ENCODE measurements around the gene P3H2.
"Not testable (repeated sequence)": the region's sequence is repeated elsewhere in the genome, so short reads cannot be mapped to it uniquely, and the experiment has no call there.

P3H2 gene

GRCh38 chr3:190167936-190168680, 47.4 kb upstream of the P3H2 start:
- Histone ChIP-seq H3K4me3 (ENCODE audit: low read length, poor library complexity, severe bottlenecking) (no peak overlapping the region), H3K9me2 (replicated peaks; ENCODE audit: low read depth, low read length) (no peaks in the 10 kb centered on the region), H3K79me2 (ENCODE audit: insufficient read depth, low read length) (no peaks in the 10 kb centered on the region), H3K4me2 (ENCODE audit: low read depth, low read length, poor library complexity, severe bottlenecking) (no peak overlapping the region), H3K9ac (ENCODE audit: low read depth, low read length, poor library complexity, severe bottlenecking) (no peak overlapping the region), H2AFZ (ENCODE audit: low read length) (no peak overlapping the region), H3K27me3 (ENCODE audit: insufficient read depth, low read length, poor library complexity, severe bottlenecking) (no peaks in the 10 kb centered on the region), H4K20me1 (ENCODE audit: insufficient read depth, low read length, poor library complexity, severe bottlenecking) (no peaks in the 10 kb centered on the region), H3F3A (ENCODE audit: low read depth) (no peaks in the 10 kb centered on the region), H3K9me3 (ENCODE audit: insufficient read depth, low read depth, low read length) (no peaks in the 10 kb centered on the region), H3K4me1 (ENCODE audit: insufficient read depth, low read length, poor library complexity, severe bottlenecking) (no peaks in the 10 kb centered on the region), H3K36me3 (ENCODE audit: insufficient read depth, low read length) (no peaks in the 10 kb centered on the region)
- TF ChIP-seq EZH2phosphoT487 (IDR thresholded peaks at IDR 0.05; ENCODE audit: borderline replicate concordance) (no peak), CTCF (conservative IDR thresholded peaks at IDR 0.05; ENCODE audit: low read length) (no peak)

- no peaks in the 10 kb centered on the region for H3K79me2 ChIP-seq (ENCODE audit: insufficient read depth, low read length)
- H3F3A ChIP-seq (ENCODE audit: low read depth), result no peaks in the 10 kb centered on the region
- no peak overlapping the region for H3K9ac ChIP-seq (ENCODE audit: low read depth, low read length, poor library complexity, severe bottlenecking)
- H3K27me3 ChIP-seq (ENCODE audit: insufficient read depth, low read length, poor library complexity, severe bottlenecking), result no peaks in the 10 kb centered on the region
- no peak for TF ChIP-seq CTCF (conservative IDR thresholded peaks at IDR 0.05; ENCODE audit: low read length)
- TF ChIP-seq EZH2phosphoT487 (IDR thresholded peaks at IDR 0.05; ENCODE audit: borderline replicate concordance), result no peak
- H3K4me1 ChIP-seq (ENCODE audit: insufficient read depth, low read length, poor library complexity, severe bottlenecking), result no peaks in the 10 kb centered on the region
- H3K9me3 ChIP-seq (ENCODE audit: insufficient read depth, low read depth, low read length), result no peaks in the 10 kb centered on the region
- no peak overlapping the region for H3K4me2 ChIP-seq (ENCODE audit: low read depth, low read length, poor library complexity, severe bottlenecking)
- no peak overlapping the region for H2AFZ ChIP-seq (ENCODE audit: low read length)
- no peaks in the 10 kb centered on the region for H3K36me3 ChIP-seq (ENCODE audit: insufficient read depth, low read length)
- no peaks in the 10 kb centered on the region for H4K20me1 ChIP-seq (ENCODE audit: insufficient read depth, low read length, poor library complexity, severe bottlenecking)
- no peaks in the 10 kb centered on the region for H3K9me2 ChIP-seq (replicated peaks; ENCODE audit: low read depth, low read length)
- no peak overlapping the region for H3K4me3 ChIP-seq (ENCODE audit: low read length, poor library complexity, severe bottlenecking)
Measured at GRCh38 chr3:190166948-190167347, 46.3 kb upstream of the P3H2 start.

DNA sequence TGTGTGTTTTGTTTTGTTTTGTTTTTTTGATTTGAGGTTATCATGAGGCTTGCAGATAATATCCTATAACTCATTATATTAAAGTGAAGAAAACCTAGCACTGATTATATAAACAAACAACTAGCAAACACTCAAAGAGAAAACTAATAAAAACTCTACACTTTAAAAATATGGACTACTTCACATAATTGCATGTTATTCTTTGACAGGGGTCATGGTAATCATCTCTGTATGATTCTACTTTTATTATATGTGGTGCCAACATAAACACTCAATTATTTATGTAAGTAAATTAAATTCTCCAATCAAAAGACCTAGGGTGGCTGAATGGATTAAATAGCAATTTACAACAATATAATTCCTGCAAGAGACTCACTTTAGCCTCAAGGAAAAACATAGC, 44.6 kb upstream of the P3H2 start:
- Histone ChIP-seq H3K4me3 (ENCODE audit: low read length, poor library complexity, severe bottlenecking) (no peak overlapping the region), H3K9ac (ENCODE audit: low read depth, low read length, poor library complexity, severe bottlenecking) (no peak overlapping the region), H3K9me3 (ENCODE audit: insufficient read depth, low read depth, low read length) (no peaks in the 10 kb centered on the region), H3K4me2 (ENCODE audit: low read depth, low read length, poor library complexity, severe bottlenecking) (no peak overlapping the region), H2AFZ (ENCODE audit: low read length) (no peak overlapping the region), H3F3A (ENCODE audit: low read depth) (no peaks in the 10 kb centered on the region), H3K4me1 (ENCODE audit: insufficient read depth, low read length, poor library complexity, severe bottlenecking) (no peaks in the 10 kb centered on the region), H3K9me2 (replicated peaks; ENCODE audit: low read depth, low read length) (no peaks in the 10 kb centered on the region), H3K27me3 (ENCODE audit: insufficient read depth, low read length, poor library complexity, severe bottlenecking) (no peaks in the 10 kb centered on the region), H4K20me1 (ENCODE audit: insufficient read depth, low read length, poor library complexity, severe bottlenecking) (no peaks in the 10 kb centered on the region), H3K36me3 (ENCODE audit: insufficient read depth, low read length) (no peaks in the 10 kb centered on the region), H3K79me2 (ENCODE audit: insufficient read depth, low read length) (no peaks in the 10 kb centered on the region)
- TF ChIP-seq CTCF (conservative IDR thresholded peaks at IDR 0.05; ENCODE audit: low read length) (no peak), EZH2phosphoT487 (IDR thresholded peaks at IDR 0.05; ENCODE audit: borderline replicate concordance) (no peak)

DNA sequence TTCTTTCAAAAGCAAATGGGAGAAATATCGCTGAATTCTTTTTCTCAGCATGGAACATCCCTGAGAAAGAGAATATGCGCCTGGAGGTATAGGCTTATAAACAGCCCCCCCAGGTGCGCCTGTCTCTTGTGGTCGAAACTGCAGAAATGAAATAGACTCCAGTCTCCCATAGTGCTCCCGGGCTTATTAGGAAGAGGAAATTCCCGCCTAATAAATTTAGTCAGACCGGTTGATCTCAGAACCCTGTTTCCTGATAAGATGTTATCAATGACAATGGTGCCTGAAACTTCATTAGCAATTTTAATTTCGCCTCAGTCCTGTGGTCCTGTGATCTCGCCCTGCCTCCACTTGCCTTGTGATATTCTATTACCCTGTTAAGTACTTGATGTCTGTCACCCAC, 41.3 kb upstream of the P3H2 start:
- not testable (repeated sequence) for H4K20me1 ChIP-seq (ENCODE audit: insufficient read depth, low read length, poor library complexity, severe bottlenecking); H3K27me3 ChIP-seq (ENCODE audit: insufficient read depth, low read length, poor library complexity, severe bottlenecking); H3K4me2 ChIP-seq (ENCODE audit: low read depth, low read length, poor library complexity, severe bottlenecking); H3K4me1 ChIP-seq (ENCODE audit: insufficient read depth, low read length, poor library complexity, severe bottlenecking); H3K79me2 ChIP-seq (ENCODE audit: insufficient read depth, low read length); H3K9me3 ChIP-seq (ENCODE audit: insufficient read depth, low read depth, low read length); H3F3A ChIP-seq (ENCODE audit: low read depth); H2AFZ ChIP-seq (ENCODE audit: low read length); H3K9ac ChIP-seq (ENCODE audit: low read depth, low read length, poor library complexity, severe bottlenecking); H3K9me2 ChIP-seq (replicated peaks; ENCODE audit: low read depth, low read length); H3K4me3 ChIP-seq (ENCODE audit: low read length, poor library complexity, severe bottlenecking); H3K36me3 ChIP-seq (ENCODE audit: insufficient read depth, low read length)
